Lung (tissue), 12 donors: ENCODE data around the gene MRGPRX4. TPM values are rescaled to one million over a fixed set of nuclear protein-coding genes. Genes with fewer than 3 reads are reported as not detected.
A peak's percentile ranks its signal among the peaks of the same experiment; 100 is the strongest.
"Not testable (repeated sequence)": the region's sequence is repeated elsewhere in the genome, so short reads cannot be mapped to it uniquely, and the experiment has no call there.

Experiments used
- ATAC-seq: fragments of 200-7000 bp; cut with Tn5 transposase; one replicate; pipeline ENCODE4 v1.9.1; 2020; ENCODE audit warnings: moderate number of reproducible peaks; ENCODE audit not compliant: insufficient read depth, low FRiP score
- DNase-seq, 3 donors: peaks; one replicate each; pipeline ENCODE4 v3.0.0-alpha.2; 2013 to 2017
- H3K27ac ChIP-seq, 2 donors: one replicate each; pipeline ENCODE4 v1.5.1; 2013; ENCODE audit warnings: mild to moderate bottlenecking in 2 of 2, moderate library complexity in 2 of 2, control low read depth in 1 of 2, inconsistent platforms in 1 of 2, low read depth in 1 of 2, low read length in 1 of 2
- H3K27me3 ChIP-seq, 3 donors: one replicate each; pipeline ENCODE4 v1.5.1; 2013; ENCODE audit warnings: low read length in 2 of 3; ENCODE audit not compliant: control insufficient read depth in 3 of 3, insufficient read depth in 3 of 3
- H3K36me3 ChIP-seq, 4 donors: one replicate each; pipeline ENCODE4 v1.5.1; 2013; ENCODE audit warnings: low read length in 4 of 4, mild to moderate bottlenecking in 1 of 4, moderate library complexity in 1 of 4; ENCODE audit not compliant: control insufficient read depth in 4 of 4, insufficient read depth in 4 of 4
- H3K4me1 ChIP-seq, 5 donors: one replicate each; pipeline ENCODE4 v1.5.1; 2013; ENCODE audit warnings: low read length in 5 of 5, mild to moderate bottlenecking in 2 of 5, moderate library complexity in 1 of 5; ENCODE audit not compliant: control insufficient read depth in 5 of 5, insufficient read depth in 5 of 5
- H3K4me3 ChIP-seq: one replicate; pipeline ENCODE4 v1.5.1; 2013; ENCODE audit warnings: mild to moderate bottlenecking, control low read depth, moderate library complexity
- H3K9ac ChIP-seq, 2 donors: one replicate each; pipeline ENCODE4 v1.5.1; 2013; ENCODE audit warnings: low read length in 2 of 2, control low read depth in 1 of 2; ENCODE audit not compliant: insufficient read depth in 1 of 2
- H3K9me3 ChIP-seq, 4 donors: one replicate each; pipeline ENCODE4 v1.5.1; 2013; ENCODE audit warnings: low read length in 3 of 4, mild to moderate bottlenecking in 1 of 4, moderate library complexity in 1 of 4; ENCODE audit not compliant: control insufficient read depth in 4 of 4, insufficient read depth in 3 of 4
- CTCF ChIP-seq: IDR thresholded peaks from 2 replicates; pipeline ENCODE4 v1.5.1; 2012; ENCODE audit warnings: mild to moderate bottlenecking; ENCODE audit errors: control extremely low read depth, extremely low read depth
- WGBS, 2 donors: extraction: QIAGEN DNeasy Blood & Tissue Kit; methylation state at CpG; one replicate each; pipeline ENCODE4 v1.1.7; 2013; 5-methylcytosine and 5-hydroxymethylcytosine counted together
- polyA plus RNA-seq, 2 donors: library from polyadenylated mRNA; stranded (reverse); fragments of 200-250 nt; gene quantifications; one replicate each; pipeline ENCODE4 v1.2.1, GENCODE V29; 2013
- total RNA-seq, 2 donors: library from RNA; depleted of rRNA in 1 of 2; stranded (reverse); fragments of >200 nt in 1 of 2; gene quantifications; one replicate each; pipeline ENCODE4 v1.2.1, GENCODE V29; 2014 to 2021
- donor health status: control.
- donor health status: control.
- donor health status: Bipolar disorder and iron deficiency.
- donor health status: healthy.
- donor health status: DM: yes; HTN: yes; CAD: no.

MRGPRX4 gene
- total and polyA plus RNA-seq, 4 donors, result not detected

DNA sequence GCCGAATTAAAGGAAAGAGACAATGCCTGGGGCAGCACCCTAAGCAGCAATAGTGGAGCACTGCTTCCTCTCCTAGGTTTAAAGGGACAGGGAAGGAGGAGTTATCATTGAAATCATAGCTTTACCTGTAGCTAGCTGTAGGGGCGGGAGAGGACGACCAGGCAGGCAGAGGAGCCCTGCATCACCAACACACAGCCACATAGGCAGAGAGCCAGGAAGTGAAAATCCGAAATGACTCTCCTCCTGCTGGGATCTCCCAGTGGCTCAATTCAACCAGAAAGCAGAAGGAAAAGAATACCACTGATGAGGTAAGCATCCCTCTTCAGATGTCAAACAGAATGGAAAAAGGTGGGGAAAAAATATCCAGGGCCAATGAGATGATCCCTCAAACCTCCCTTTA, 20.4 kb downstream of the MRGPRX4 start:
- no peak for TF ChIP-seq CTCF
- DNase-seq (no peak), ATAC-seq (no peak)
- Histone ChIP-seq H3K9ac (no peak overlapping the region), H3K27ac (no peak overlapping the region), H3K4me3 (no peak overlapping the region), H3K9me3 (peaks cover 0 to 3% (median 0%) of the 10 kb centered on the region in 4 donors), H3K4me1 (no peaks in the 10 kb centered on the region), H3K27me3 (peaks cover 0 to 6% (median 0%) of the 10 kb centered on the region in 3 donors), H3K36me3 (no peaks in the 10 kb centered on the region)
- 28 to 31% methylated on average over 4 of the region's 4 CpGs for WGBS, 2 donors

DNA sequence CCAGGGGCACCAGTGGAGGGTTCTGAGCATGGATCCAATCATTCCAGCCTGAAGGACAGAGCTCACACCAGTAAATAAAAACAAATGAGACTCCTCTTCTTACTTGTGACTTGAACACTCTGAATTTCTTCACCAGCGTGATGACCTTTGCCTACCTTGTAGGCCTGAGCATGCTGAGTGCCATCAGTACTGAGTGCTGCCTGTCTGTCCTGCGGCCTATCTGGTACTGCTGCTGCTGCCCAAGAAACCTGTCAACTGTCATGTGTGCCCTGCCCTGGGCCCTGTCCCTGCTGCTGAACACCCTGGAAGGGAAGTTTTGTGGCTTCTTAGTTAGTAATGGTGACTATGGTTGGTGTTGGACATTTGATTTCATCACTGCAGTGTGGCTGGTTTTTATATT, 23.9 kb downstream of the MRGPRX4 start:
- 89 to 94% methylated on average over 2 of the region's 2 CpGs for WGBS, 2 donors
- no peak overlapping the region for H3K9ac ChIP-seq
- no peaks in the 10 kb centered on the region for H3K36me3 ChIP-seq
- H3K4me3 ChIP-seq, result no peak overlapping the region
- no peaks in the 10 kb centered on the region for H3K4me1 ChIP-seq
- DNase-seq (no peak), ATAC-seq (no peak)
- no peak for TF ChIP-seq CTCF
- H3K27me3 ChIP-seq, result peaks cover 0 to 6% (median 0%) of the 10 kb centered on the region in 3 donors
- peaks cover 0 to 6% (median 0%) of the 10 kb centered on the region in 4 donors for H3K9me3 ChIP-seq
- no peak overlapping the region for H3K27ac ChIP-seq

GRCh38 chr11:18197738-18198137, 25.1 kb downstream of the MRGPRX4 start:
- DNase-seq, H3K27ac ChIP-seq, H3K9me3 ChIP-seq, H3K4me1 ChIP-seq, H3K36me3 ChIP-seq, H3K27me3 ChIP-seq, ATAC-seq, H3K4me3 ChIP-seq, H3K9ac ChIP-seq: not testable (repeated sequence)
- WGBS, 2 donors, result 75 to 80% methylated on average over 3 of the region's 3 CpGs

- TF ChIP-seq CTCF, result no peak
- H3K27me3 ChIP-seq, result peaks cover 0 to 11% (median 3%) of the 10 kb centered on the region in 3 donors
- H3K36me3 ChIP-seq, result no peaks in the 10 kb centered on the region
- H3K9me3 ChIP-seq, result peaks cover 0 to 7% (median 0%) of the 10 kb centered on the region in 4 donors
- H3K4me1 ChIP-seq, result no peaks in the 10 kb centered on the region
- ATAC-seq, result no peak
- H3K4me3 ChIP-seq, result no peak overlapping the region
- no peak overlapping the region for H3K27ac ChIP-seq
- H3K9ac ChIP-seq, result no peak overlapping the region
- WGBS, 2 donors, result 8 to 11% methylated on average over 6 of the region's 6 CpGs
- peak in 1 of 3 donors; percentile 9 for DNase-seq
Observed at GRCh38 chr11:18203723-18204122, 31.1 kb downstream of the MRGPRX4 start.
